Spinal cord (tissue), 10 donors: Measurements from ENCODE around the gene PPP1R9A. TPM values are rescaled to one million over a fixed set of nuclear protein-coding genes. Genes with fewer than 3 reads are reported as not detected.

Source experiments
- DNase-seq, 6 donors: peaks; one replicate each; pipeline versions ENCODE4 v3.0.0 to v3.0.0-alpha.2; 2013 to 2015; ENCODE audit warnings: low spot score in 6 of 6, low read depth in 4 of 6
- H3K27ac ChIP-seq: one replicate; pipeline ENCODE4 v1.5.1; 2013; ENCODE audit warnings: low read depth, low read length, control low read depth
- H3K27me3 ChIP-seq: one replicate; pipeline ENCODE4 v1.6.1; 2013; ENCODE audit warnings: low read length; ENCODE audit not compliant: control insufficient read depth, insufficient read depth
- H3K36me3 ChIP-seq: one replicate; pipeline ENCODE4 v1.6.1; 2013; ENCODE audit warnings: low read length; ENCODE audit not compliant: control insufficient read depth, insufficient read depth
- H3K4me1 ChIP-seq: one replicate; pipeline ENCODE4 v1.6.1; 2013; ENCODE audit warnings: low read length; ENCODE audit not compliant: control insufficient read depth, insufficient read depth
- H3K4me3 ChIP-seq: one replicate; pipeline ENCODE4 v1.5.1; 2013; ENCODE audit warnings: low read depth, low read length, control low read depth
- H3K9me3 ChIP-seq: one replicate; pipeline ENCODE4 v1.6.1; 2013; ENCODE audit warnings: low read length; ENCODE audit not compliant: control insufficient read depth, insufficient read depth
- WGBS: methylation state at CpG from one replicate; pipeline ENCODE4 v1.1.5; 2013; ENCODE audit warnings: missing lambda C conversion rate; ENCODE audit not compliant: insufficient coverage; 5-methylcytosine and 5-hydroxymethylcytosine counted together
- polyA plus RNA-seq, 2 donors: library from polyadenylated mRNA; unstranded; fragments of 120-200 nt; gene quantifications; one replicate each; pipeline ENCODE4 v1.2.1, GENCODE V29; 2013; ENCODE audit not compliant: insufficient read length in 2 of 2
- total RNA-seq, 2 donors: library from RNA; depleted of rRNA in 1 of 2; stranded (reverse); fragments of 120-200 nt in 1 of 2; fragments of >200 nt in 1 of 2; gene quantifications; one replicate each; pipeline versions ENCODE4 v1.2.3 to v1.2.4, GENCODE V29; 2013 to 2014
- donor health status: healthy.

The PPP1R9A gene
- total and polyA plus RNA-seq, 4 donors, result 23.4 to 69.9 (median 38.0) TPM

GRCh38 chr7:95250571-95250970 lies 343.2 kb downstream of the PPP1R9A start:
- DNase-seq, result peak in 2 of 6 donors; percentile 16 to 40
- Histone ChIP-seq H3K36me3 (no peaks in the 10 kb centered on the region), H3K9me3 (no peaks in the 10 kb centered on the region), H3K27me3 (no peaks in the 10 kb centered on the region), H3K4me1 (no peaks in the 10 kb centered on the region), H3K4me3 (no peak overlapping the region), H3K27ac (no peak overlapping the region)
- WGBS, result 40% methylated on average over 2 of the region's 6 CpGs

GRCh38 chr7:95251966-95252365 lies 344.6 kb downstream of the PPP1R9A start:
- no peak for DNase-seq
- no CpG with 5 or more reads among the region's 1 CpG for WGBS
- Histone ChIP-seq H3K27ac (no peak overlapping the region), H3K27me3 (no peaks in the 10 kb centered on the region), H3K4me1 (no peaks in the 10 kb centered on the region), H3K36me3 (no peaks in the 10 kb centered on the region), H3K9me3 (no peaks in the 10 kb centered on the region), H3K4me3 (no peak overlapping the region)

GRCh38 chr7:95253986-95254385 lies 346.6 kb downstream of the PPP1R9A start:
- Histone ChIP-seq H3K4me1 (no peaks in the 10 kb centered on the region), H3K4me3 (no peak overlapping the region), H3K27me3 (no peaks in the 10 kb centered on the region), H3K36me3 (no peaks in the 10 kb centered on the region), H3K9me3 (no peaks in the 10 kb centered on the region), H3K27ac (no peak overlapping the region)
- WGBS, result no CpG with 5 or more reads among the region's 1 CpG
- peak in 3 of 6 donors; percentile 28 to 70 (median 51) for DNase-seq

- no peaks in the 10 kb centered on the region for H3K9me3 ChIP-seq
- DNase-seq, result no peak
- no peaks in the 10 kb centered on the region for H3K36me3 ChIP-seq
- no peaks in the 10 kb centered on the region for H3K4me1 ChIP-seq
- H3K27me3 ChIP-seq, result no peaks in the 10 kb centered on the region
- H3K27ac ChIP-seq, result no peak overlapping the region
- no peak overlapping the region for H3K4me3 ChIP-seq
These were observed 348.3 kb downstream of the PPP1R9A start for GRCh38 chr7:95255691-95256090.

- no peaks in the 10 kb centered on the region for H3K27me3 ChIP-seq
- H3K27ac ChIP-seq, result no peak overlapping the region
- no peaks in the 10 kb centered on the region for H3K4me1 ChIP-seq
These were observed 354.6 kb downstream of the PPP1R9A start for GRCh38 chr7:95261895-95262415.

GRCh38 chr7:95262875-95263274 lies 355.5 kb downstream of the PPP1R9A start:
- H3K27ac ChIP-seq, result no peak overlapping the region
- WGBS, result no CpG with 5 or more reads among the region's 2 CpGs
- H3K4me1 ChIP-seq, result no peaks in the 10 kb centered on the region
- H3K36me3 ChIP-seq, result no peaks in the 10 kb centered on the region
- H3K9me3 ChIP-seq, result no peaks in the 10 kb centered on the region
- no peak for DNase-seq
- H3K4me3 ChIP-seq, result no peak overlapping the region
- no peaks in the 10 kb centered on the region for H3K27me3 ChIP-seq

More at GRCh38 chr7:95261895-95262415, 354.6 kb downstream of the PPP1R9A start:
- Histone ChIP-seq H3K36me3 (no peaks in the 10 kb centered on the region), H3K4me3 (no peak overlapping the region), H3K9me3 (no peaks in the 10 kb centered on the region)
- no peak for DNase-seq

GRCh38 chr7:95263785-95264362 lies 356.5 kb downstream of the PPP1R9A start:
- Histone ChIP-seq H3K4me3 (no peak overlapping the region), H3K27ac (no peak overlapping the region)

GRCh38 chr7:95264363-95264891 lies 357.0 kb downstream of the PPP1R9A start:
- Histone ChIP-seq H3K36me3 (no peaks in the 10 kb centered on the region), H3K27me3 (no peaks in the 10 kb centered on the region), H3K27ac (no peak overlapping the region), H3K4me3 (no peak overlapping the region), H3K9me3 (no peaks in the 10 kb centered on the region), H3K4me1 (no peaks in the 10 kb centered on the region)
- peak in 1 of 6 donors; percentile 55 for DNase-seq
- 80% methylated on average over 2 of the region's 6 CpGs for WGBS

More at GRCh38 chr7:95263785-95264362, 356.5 kb downstream of the PPP1R9A start:
- H3K4me1 ChIP-seq, result no peaks in the 10 kb centered on the region
- H3K9me3 ChIP-seq, result no peaks in the 10 kb centered on the region
- peak in 1 of 6 donors; percentile 86 for DNase-seq
- H3K36me3 ChIP-seq, result no peaks in the 10 kb centered on the region
- H3K27me3 ChIP-seq, result no peaks in the 10 kb centered on the region
- WGBS, result 57% methylated on average over 1 of the region's 4 CpGs

- H3K27ac ChIP-seq, result no peak overlapping the region
- no peak for DNase-seq
These were observed 358.2 kb downstream of the PPP1R9A start for GRCh38 chr7:95265634-95266033.

GRCh38 chr7:95267754-95268153 lies 360.4 kb downstream of the PPP1R9A start:
- Histone ChIP-seq H3K4me1 (no peaks in the 10 kb centered on the region), H3K27ac (no peak overlapping the region), H3K9me3 (no peaks in the 10 kb centered on the region), H3K27me3 (no peaks in the 10 kb centered on the region), H3K4me3 (no peak overlapping the region), H3K36me3 (no peaks in the 10 kb centered on the region)
- WGBS, result no CpG with 5 or more reads among the region's 2 CpGs
- DNase-seq, result no peak

More at GRCh38 chr7:95265634-95266033, 358.2 kb downstream of the PPP1R9A start:
- no peaks in the 10 kb centered on the region for H3K9me3 ChIP-seq
- H3K27me3 ChIP-seq, result no peaks in the 10 kb centered on the region
- no peaks in the 10 kb centered on the region for H3K4me1 ChIP-seq
- no peaks in the 10 kb centered on the region for H3K36me3 ChIP-seq
- WGBS, result no CpG with 5 or more reads among the region's 2 CpGs
- no peak overlapping the region for H3K4me3 ChIP-seq
